Stimulated activated CD4-positive, alpha-beta T cell treated with anti-CD3 and anti-CD28 coated beads, Interleukin-1b, Interleukin-23, amount 100 ng/mL, for 1 hour (primary cell): ENCODE measurements around the gene GAK.
"Not testable (repeated sequence)": the region's sequence is repeated elsewhere in the genome, so short reads cannot be mapped to it uniquely, and the experiment has no call there.

Source experiments
- DNase-seq, 2 donors: peaks; one replicate each; pipeline ENCODE4 v3.0.0-alpha.2; 2020; ENCODE audit warnings: low read depth in 2 of 2

The GAK gene

GRCh38 chr4:819401-820229 lies 112.5 kb downstream of the GAK start:
- DNase-seq = no peak

- no peak for DNase-seq
Measured at GRCh38 chr4:818106-818921, 113.8 kb downstream of the GAK start.

DNA sequence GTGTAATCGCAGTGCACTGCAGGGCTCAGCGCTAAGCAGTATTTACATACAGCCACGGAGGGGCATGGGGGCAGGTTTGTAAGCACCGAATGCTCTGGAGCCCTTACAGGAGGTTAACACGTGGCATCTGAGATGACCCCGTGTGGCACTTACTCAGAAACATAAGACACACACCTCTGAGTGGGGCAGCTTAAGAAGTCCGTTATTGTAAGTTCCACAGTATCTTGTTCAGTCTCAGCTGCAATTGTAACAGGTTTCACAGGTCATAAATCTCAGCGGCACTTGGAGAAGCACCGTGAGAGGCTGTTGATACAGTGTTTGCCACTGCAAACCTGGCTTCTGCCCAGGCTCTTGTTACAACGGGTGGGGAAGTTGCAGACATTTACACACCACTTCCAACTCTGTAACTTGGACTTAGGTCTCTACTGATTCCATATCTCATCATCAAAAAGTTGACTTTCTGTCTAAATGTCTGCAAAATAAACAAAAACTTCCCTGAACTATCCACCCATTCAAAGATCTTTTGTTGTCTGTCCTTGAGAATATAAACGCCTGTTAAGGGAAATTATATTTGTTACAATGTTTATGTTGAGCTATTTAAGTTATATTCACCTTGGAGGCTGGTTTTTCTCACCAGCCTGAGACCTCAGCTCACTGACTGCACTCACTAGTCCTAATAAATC lies 116.5 kb downstream of the GAK start:
- no peak for DNase-seq

- no peak for DNase-seq
Measured at GRCh38 chr4:814312-814850, 117.7 kb downstream of the GAK start.

DNA sequence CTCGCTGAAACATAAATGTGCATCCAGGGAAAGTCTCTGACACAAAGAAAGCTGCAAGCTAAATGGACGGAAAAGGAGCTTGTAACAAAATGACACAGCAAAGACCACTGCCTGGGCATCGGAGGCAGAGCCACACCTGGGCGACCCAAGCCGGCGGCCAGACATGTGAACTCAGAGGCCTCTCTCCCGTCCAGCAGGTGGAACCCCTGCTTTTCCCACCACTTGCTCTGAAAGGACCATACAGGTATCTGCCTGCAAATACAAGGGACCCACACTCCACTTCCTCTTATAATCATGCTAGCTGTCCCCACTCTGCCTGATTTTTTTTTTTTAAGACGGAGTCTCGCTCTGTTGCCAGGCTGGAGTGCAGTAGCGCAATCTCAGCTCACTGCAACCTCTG lies 118.2 kb downstream of the GAK start:
- DNase-seq = no peak

GRCh38 chr4:808860-809570 lies 123.1 kb downstream of the GAK start:
- no peak for DNase-seq

GRCh38 chr4:807792-808191 lies 124.3 kb downstream of the GAK start:
- DNase-seq = no peak

DNA sequence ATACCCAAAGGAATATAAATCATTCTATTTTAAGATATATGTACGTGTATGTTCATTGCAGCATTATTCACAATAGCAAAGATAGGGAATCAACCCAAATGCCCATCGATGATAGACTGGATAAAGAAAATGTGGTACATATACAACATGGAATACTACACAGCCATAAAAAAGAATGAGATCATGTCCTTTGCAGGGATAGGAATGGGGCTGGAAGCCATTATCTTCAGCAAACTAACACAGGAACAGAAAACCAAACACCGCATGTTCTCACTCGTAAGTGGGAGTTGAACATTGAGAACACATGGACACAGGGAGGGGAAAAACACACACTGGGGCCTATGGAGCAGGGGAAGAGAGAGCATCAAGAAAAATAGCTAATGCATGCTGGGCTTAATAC lies 125.1 kb downstream of the GAK start:
- not testable (repeated sequence) for DNase-seq

DNA sequence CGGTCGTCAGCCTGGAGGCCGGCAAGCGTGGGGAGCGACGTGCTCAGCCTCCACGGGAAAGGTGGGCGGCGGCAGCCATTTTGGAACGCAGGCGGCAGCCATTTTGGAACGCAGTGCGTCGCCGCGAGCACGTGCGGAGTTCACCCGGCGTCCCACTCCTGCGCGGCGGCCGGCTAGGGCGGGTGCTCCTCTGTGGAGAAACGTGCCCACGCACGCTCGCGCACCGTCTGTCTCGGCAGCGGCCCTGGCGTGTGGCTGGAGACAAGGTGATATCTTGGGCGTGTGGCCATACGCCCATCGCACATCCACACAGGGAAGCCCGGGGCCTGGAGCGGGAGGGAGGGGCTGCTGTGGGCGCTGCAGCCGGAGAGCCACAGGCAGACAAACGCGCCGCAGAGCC lies 127.3 kb downstream of the GAK start:
- no peak for DNase-seq

DNA sequence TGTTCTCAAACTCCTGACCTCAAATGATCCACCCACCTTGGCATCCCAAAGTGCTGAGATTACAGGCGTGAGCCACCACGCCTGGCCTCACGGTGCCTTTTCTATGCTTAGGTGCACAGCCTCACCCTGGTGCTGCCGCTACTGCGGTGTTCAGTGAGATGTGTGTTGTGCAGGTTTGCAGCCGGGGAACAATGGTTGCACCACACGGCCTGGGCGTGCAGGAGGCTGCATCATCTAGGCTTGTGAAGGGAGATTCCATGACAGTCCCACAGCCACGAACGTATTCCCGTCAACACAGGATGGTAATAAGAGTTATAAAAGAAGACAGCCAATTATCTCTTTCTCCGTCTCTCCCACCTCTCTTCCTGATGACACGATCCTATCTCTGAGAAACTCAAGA lies 128.2 kb downstream of the GAK start:
- DNase-seq = no peak

GRCh38 chr4:801436-802124 lies 130.5 kb downstream of the GAK start:
- DNase-seq = no peak
